GM18505 (cell line): ENCODE measurements around the gene ACOXL.

Experiments used
- ATAC-seq: cut with Tn5 transposase; IDR thresholded peaks from one replicate; pipeline ENCODE4 v1.9.1; 2021; ENCODE audit not compliant: unreplicated experiment
- POLR2A ChIP-seq: IDR thresholded peaks from 4 replicates; pipeline ENCODE4 v1.6.1; 2011; ENCODE audit warnings: borderline replicate concordance; ENCODE audit not compliant: insufficient read depth, insufficient read length; ENCODE audit errors: extremely low read depth

The ACOXL gene

GRCh38 chr2:111050701-111051376 lies 318.5 kb downstream of the ACOXL start:
- no peak for ATAC-seq
- TF ChIP-seq POLR2A, result no peak

- TF ChIP-seq POLR2A, result no peak
- no peak for ATAC-seq
Observed at GRCh38 chr2:111052621-111053020, 320.2 kb downstream of the ACOXL start.

- no peak for TF ChIP-seq POLR2A
- ATAC-seq, result no peak
Observed at GRCh38 chr2:111053266-111053665, 320.9 kb downstream of the ACOXL start.

- ATAC-seq, result no peak
- TF ChIP-seq POLR2A, result no peak
Observed at GRCh38 chr2:111053825-111054515, 321.6 kb downstream of the ACOXL start.

- peak; percentile 58 for ATAC-seq
- TF ChIP-seq POLR2A, result no peak
Observed at GRCh38 chr2:111054791-111055691, 322.7 kb downstream of the ACOXL start.

GRCh38 chr2:111055735-111056134 lies 323.4 kb downstream of the ACOXL start:
- ATAC-seq, result no peak
- no peak for TF ChIP-seq POLR2A

GRCh38 chr2:111057045-111057444 lies 324.7 kb downstream of the ACOXL start:
- no peak for TF ChIP-seq POLR2A
- no peak for ATAC-seq

GRCh38 chr2:111057721-111058120 lies 325.3 kb downstream of the ACOXL start:
- no peak for TF ChIP-seq POLR2A
- no peak for ATAC-seq

GRCh38 chr2:111058264-111058663 lies 325.9 kb downstream of the ACOXL start:
- TF ChIP-seq POLR2A, result no peak
- ATAC-seq, result no peak

GRCh38 chr2:111061191-111061590 lies 328.8 kb downstream of the ACOXL start:
- no peak for ATAC-seq
- no peak for TF ChIP-seq POLR2A

- TF ChIP-seq POLR2A, result no peak
- ATAC-seq, result no peak
Observed at GRCh38 chr2:111062417-111062816, 330.0 kb downstream of the ACOXL start.

- TF ChIP-seq POLR2A, result no peak
- ATAC-seq, result no peak
Observed at GRCh38 chr2:111066062-111066593, 333.8 kb downstream of the ACOXL start.

GRCh38 chr2:111068435-111069058 lies 336.2 kb downstream of the ACOXL start:
- no peak for TF ChIP-seq POLR2A
- no peak for ATAC-seq
